ENCODE data around the gene FAM3A. TPM values are rescaled to one million over a fixed set of nuclear protein-coding genes. Genes with fewer than 3 reads are reported as not detected.
A peak's percentile ranks its signal among the peaks of the same experiment; 100 is the strongest.

FAM3A gene
- total RNA-seq, 1 donor from 2014 or later: 39.7 TPM

DNA sequence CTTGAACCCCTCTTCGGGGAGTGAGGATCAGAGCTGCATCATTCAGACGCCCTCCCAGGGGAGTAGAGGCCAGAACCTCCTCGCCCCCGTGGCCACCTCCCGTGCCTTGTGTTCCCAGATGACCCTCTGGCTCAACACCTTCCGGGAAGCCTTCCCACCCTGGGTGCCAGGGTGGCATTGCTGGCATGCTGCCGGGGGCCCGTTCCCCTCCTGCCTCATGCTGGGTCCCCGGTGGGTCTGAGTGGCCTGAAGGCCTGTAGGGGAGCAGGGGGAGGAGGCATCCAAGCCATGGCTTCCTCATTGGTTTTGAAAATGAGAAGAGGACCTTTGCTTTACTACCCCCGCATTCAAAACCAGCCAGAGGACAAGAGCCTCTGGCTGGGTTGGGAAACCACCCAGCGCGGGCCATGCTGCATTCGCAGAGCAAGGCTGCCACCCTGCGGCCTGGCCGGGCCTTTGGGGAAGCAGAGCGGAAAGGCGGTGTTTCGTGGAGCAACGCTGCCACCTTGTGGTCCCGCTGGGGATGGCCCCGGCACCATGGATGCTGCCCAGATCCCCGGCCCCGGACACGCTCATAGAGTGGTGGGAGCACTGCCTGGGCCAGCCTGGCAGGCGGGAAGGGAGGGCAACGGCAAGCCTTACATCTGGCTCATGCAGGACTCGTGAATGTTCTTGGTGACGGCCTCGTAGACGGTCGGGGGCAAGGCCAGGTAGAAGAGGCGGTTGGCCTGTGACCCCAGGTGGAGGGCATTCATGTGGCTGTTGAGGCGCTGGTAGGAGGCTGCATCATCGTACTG, 18.7 kb upstream of the FAM3A start:
- peak; percentile 97 for TF ChIP-seq CTCF (IDR thresholded peaks at IDR 0.05)
- H3K4me1 ChIP-seq: no peaks in the 10 kb centered on the region
- H3K27ac ChIP-seq: peak overlapping the region; percentile 36
- ATAC-seq (peak; percentile 90 to 96), DNase-seq (peak; percentile 92)
- no peaks in the 10 kb centered on the region for H3K27me3 ChIP-seq (ENCODE audit: low read depth)
- no peaks in the 10 kb centered on the region for H3K9me3 ChIP-seq
- H3K36me3 ChIP-seq: peaks cover 29% of the 10 kb centered on the region
- intact Hi-C loops (cut with DNase I): no loop called here
- H3K4me3 ChIP-seq: no peak overlapping the region

DNA sequence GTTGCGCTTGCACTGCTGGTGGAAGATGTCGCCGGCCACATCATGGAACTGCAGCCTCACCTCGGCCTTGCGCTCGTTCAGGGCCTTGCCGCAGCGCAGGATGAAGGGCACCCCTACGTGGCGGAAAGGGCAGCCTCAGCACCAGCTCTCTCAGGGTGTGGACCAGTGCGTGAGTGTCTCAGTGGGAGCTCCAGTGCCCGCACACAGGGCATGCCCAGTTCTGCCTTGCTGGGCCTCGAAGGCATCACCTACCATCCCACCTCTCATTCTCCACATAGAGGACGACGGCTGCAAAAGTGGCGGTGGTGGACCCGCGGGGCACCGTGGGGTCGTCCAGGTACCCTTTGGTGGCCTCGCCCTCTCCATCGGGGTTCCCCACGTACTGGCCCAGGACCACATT, 16.7 kb upstream of the FAM3A start:
- H3K4me3 ChIP-seq: no peak overlapping the region
- H3K27me3 ChIP-seq (ENCODE audit: low read depth): no peaks in the 10 kb centered on the region
- H3K27ac ChIP-seq: no peak overlapping the region
- no peak for TF ChIP-seq CTCF (IDR thresholded peaks at IDR 0.05)
- DNase-seq (no peak), ATAC-seq (no peak)
- H3K36me3 ChIP-seq: peaks cover 29% of the 10 kb centered on the region
- no peaks in the 10 kb centered on the region for H3K9me3 ChIP-seq
- no peaks in the 10 kb centered on the region for H3K4me1 ChIP-seq
- intact Hi-C loops (cut with DNase I): no loop called here

DNA sequence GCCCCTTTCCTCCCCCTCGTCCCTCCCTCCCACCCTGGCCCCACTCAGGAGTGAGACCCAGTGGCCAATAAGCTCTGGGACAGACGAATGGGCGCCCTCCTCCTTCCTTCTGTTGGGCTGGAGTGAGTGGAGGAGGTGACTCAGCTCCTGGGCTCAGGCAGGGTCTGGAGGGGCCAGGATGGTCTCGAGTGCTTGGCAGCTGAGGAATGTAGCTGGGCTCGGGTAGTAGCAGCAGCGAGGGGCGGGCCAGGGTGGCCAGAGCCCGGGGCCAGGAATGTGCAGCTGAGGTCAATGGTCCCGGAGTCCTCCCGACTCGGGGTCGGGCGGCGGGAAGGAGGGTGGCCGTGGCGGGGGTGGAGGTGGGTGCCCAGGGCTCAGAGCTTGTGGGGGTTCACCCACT, 15.6 kb upstream of the FAM3A start:
- no peak overlapping the region for H3K4me3 ChIP-seq
- no peak overlapping the region for H3K27ac ChIP-seq
- intact Hi-C loops (cut with DNase I): no loop called here
- peaks cover 9% of the 10 kb centered on the region for H3K4me1 ChIP-seq
- peaks cover 29% of the 10 kb centered on the region for H3K36me3 ChIP-seq
- no peaks in the 10 kb centered on the region for H3K27me3 ChIP-seq (ENCODE audit: low read depth)
- peak; percentile 59 to 60 for ATAC-seq
- TF ChIP-seq CTCF (IDR thresholded peaks at IDR 0.05): no peak
- no peaks in the 10 kb centered on the region for H3K9me3 ChIP-seq
- DNase-seq: peak; percentile 58

- no peak for TF ChIP-seq CTCF (IDR thresholded peaks at IDR 0.05)
- H3K4me1 ChIP-seq: peaks cover 9% of the 10 kb centered on the region
- no peak overlapping the region for H3K27ac ChIP-seq
- no peak overlapping the region for H3K4me3 ChIP-seq
- intact Hi-C loops (cut with DNase I): no loop called here
- ATAC-seq (no peak), DNase-seq (no peak)
- H3K36me3 ChIP-seq: peaks cover 26% of the 10 kb centered on the region
- H3K9me3 ChIP-seq: no peaks in the 10 kb centered on the region
- H3K27me3 ChIP-seq (ENCODE audit: low read depth): no peaks in the 10 kb centered on the region
These were observed 14.3 kb upstream of the FAM3A start for GRCh38 chrX:154530286-154530685.

DNA sequence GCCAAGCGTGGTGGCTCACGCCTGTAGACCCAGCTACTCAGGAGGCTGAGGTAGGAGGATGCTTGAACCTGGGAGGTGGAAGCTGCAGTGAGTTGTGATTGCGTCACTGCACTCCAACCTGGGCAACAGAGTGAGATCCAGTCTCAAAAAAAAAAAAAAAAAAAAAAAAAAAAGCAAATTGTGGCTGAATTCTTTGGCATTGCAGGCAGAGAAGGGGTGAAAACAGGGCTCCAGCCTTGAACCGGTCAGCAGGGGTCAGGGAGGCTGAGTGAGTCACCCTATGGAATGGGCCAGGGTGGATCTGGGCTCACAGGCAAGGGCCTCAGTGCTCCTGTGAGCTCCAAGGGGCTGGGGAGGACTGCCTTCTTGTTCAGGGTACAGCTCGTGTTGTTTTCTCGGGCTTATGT, 13.2 kb upstream of the FAM3A start:
- Histone ChIP-seq H3K4me1 (peaks cover 9% of the 10 kb centered on the region), H3K36me3 (peaks cover 19% of the 10 kb centered on the region), H3K27ac (no peak overlapping the region), H3K27me3 (ENCODE audit: low read depth) (no peaks in the 10 kb centered on the region), H3K9me3 (no peaks in the 10 kb centered on the region), H3K4me3 (no peak overlapping the region)
- DNase-seq (no peak), ATAC-seq (no peak)
- intact Hi-C loops (cut with DNase I): no loop called here
- no peak for TF ChIP-seq CTCF (IDR thresholded peaks at IDR 0.05)

Data from lower lobe of right lung (tissue), 2 donors.